CD1c-positive myeloid dendritic cell (primary cell): ENCODE measurements around the gene TMEM203.
"Not testable (repeated sequence)": the region's sequence is repeated elsewhere in the genome, so short reads cannot be mapped to it uniquely, and the experiment has no call there.

Source experiments
- DNase-seq: peaks from one replicate; pipeline ENCODE4 v3.0.0-alpha.2; 2016; ENCODE audit errors: extremely low spot score

The TMEM203 gene, protein sequence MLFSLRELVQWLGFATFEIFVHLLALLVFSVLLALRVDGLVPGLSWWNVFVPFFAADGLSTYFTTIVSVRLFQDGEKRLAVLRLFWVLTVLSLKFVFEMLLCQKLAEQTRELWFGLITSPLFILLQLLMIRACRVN

GRCh38 chr9:137205126-137206069, at the start of gene TMEM203, which contains the start of gene NDOR1:
Gene TMEM203, minus strand, starts transcription at chr9:137205648. Its CDS starts 234 bp downstream, at chr9:137205414.
Gene NDOR1, plus strand, starts transcription at chr9:137205700. Its CDS starts 78 bp downstream, at chr9:137205778.
- peak; percentile 96 for DNase-seq

DNA sequence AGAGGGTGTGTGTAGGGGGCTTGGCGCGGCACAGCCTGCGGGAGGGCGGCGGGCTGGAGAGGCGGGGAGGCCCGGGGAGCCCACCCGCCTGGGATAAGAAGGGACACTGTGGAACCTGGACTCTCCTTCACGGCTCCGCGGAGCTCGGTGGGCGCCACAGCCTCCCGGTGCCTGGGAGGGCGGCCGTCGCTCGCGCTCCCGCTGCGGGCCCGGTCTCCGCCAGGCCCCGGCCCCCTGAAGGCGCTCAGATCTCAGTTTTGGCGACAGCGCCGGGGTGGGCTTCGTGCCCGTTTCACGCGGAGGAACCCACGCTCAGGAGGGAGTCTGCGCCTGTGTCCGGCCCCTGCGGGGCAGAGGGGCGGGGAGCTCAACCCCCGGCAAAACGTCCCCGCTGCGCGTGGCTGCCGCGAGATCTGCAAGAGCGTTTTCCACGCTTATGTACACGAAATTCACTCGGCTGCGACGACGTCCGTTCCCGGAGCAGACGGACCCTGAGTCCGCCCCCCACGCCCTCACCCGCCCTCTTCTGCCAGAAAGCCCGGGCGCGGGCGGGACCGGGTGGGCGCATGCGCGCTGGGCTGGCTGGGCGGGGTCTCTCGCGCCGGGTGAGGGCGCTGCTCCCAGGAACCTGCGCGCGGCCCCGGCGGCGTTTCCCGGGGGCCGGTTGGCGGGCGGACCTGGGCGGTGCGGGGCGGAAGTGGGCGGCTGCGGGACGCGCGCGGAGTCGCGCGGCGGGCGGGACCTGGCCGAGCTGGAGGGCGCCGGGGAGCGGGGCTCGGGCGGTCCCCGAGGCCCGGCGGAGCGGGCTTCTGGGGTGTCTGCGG, 49.4 kb upstream of the TMEM203 start, which contains the start of gene NELFB:
NELFB (plus strand) TSS at position 704 of the 824 bp plus-strand sequence.
- DNase-seq: peak; percentile 95

GRCh38 chr9:137253717-137254623, 48.5 kb upstream of the TMEM203 start:
- no peak for DNase-seq

DNA sequence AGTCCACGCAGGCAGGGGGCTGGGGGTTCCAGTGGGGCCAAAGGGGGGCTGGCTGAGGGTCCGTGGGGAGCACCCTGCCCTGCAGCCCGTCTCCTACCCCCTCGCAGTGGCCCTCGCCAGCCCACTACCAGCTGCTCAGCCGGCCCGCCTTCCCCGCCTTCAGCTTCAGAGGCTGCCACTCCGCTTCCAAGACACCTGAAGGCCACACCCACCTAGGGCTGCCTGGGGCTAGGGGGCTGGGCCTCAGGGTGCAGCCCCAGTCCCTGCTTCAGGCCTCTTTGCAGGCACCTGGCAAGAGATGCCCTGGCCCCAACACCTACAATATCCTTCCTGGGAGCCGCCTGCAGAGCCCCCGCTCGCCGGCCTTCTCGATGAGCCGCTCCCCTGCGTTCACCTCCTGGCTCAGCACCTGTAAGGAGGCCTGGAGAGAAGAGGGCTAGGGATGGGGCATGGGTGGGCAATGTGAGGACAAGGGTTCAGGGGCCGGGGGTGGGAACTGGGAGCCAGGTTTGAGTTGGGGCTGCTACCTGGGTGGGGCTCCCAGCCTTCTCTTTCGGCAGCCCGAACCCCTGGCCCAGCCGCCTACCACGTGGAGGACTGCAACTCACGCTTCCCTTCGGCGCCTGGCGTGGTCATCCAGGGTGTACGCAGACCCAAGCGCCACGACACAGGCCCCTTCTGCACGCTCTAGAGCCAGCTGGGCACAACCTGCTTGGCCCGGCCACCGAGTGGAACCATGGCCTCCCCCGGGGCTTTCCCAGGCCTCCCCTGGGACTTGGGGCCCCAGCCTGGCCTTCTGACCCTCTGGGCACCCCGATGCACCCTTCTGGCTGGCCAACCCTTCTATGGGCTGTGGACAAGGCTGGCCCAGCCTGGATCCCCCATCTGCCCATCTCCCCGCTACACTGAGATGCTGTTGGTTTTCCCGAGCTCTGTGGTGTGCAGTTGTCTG, 47.4 kb upstream of the TMEM203 start:
- DNase-seq: no peak

DNA sequence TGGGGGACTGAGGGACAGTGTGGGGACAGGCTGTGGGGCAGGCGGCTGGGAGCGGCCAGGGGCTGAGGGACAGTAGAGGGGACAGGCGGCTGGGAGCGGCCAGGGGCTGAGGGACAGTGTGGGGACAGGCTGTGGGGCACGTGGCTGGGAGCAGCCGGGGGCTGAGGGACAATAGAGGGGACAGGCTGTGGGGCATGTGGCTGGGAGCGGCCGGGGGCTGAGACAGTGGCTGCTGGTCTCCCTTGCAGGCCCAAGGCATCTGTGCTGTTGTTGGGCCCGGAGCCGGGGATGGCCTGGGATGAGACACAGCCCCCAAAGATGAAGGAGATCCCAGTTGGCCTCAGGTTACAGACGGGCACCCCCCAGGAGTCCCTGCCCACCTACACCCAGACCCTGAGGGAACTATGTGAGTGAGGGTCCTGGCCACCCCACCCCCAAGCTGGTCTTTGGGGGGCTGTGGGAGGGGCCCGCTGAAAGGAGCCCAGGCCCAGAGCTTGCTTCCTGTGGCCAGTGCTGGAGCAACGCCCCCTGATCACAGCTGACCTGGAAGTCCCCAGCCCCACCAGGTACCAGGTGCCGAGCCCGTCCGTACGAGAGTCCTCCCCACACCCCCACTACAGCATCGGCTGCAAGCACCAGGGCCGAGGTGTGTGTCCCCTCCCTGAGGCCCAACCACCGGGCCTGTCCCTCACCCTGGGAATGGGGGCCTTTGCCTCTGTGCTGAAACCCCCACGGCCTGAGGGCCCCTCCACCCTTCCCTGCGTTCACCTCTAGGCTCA, 46.2 kb upstream of the TMEM203 start:
- no peak for DNase-seq

DNA sequence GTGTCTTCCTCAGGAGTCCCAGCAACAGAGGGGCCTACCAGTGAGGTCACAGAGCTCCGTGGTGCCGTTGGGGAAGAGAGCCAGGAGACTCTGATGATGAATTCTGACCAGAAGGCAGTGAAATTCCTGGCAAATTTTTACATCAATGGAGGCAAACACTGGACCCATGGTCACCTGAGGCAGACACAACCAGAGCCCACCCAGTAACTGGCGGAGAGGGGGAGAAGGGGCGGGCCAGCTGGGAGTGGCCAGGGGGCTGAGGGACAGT, 45.7 kb upstream of the TMEM203 start, which contains the start of gene STPG3:
STPG3 (plus strand) TSS at position 93 of the 268 bp plus-strand sequence; CDS start at position 94, 1 bp downstream.
- DNase-seq: no peak

- no peak for DNase-seq
Measured at GRCh38 chr9:137250329-137251193, 45.1 kb upstream of the TMEM203 start.

DNA sequence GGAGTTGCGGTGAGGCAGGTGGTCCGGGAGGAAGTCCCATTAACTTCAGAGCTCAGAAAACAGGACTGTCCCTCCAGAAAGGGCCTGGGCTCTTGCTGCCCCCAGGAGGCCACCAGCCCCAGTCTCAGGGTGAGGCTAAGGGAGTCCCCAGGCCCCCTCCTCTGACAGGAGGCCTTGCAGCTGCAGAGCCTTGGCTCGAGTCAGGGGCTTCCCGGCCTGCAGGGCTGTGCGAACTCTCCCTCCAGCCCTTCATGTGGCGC, 42.4 kb upstream of the TMEM203 start:
- DNase-seq: no peak

- DNase-seq: no peak
Measured at GRCh38 chr9:137247135-137247915, 41.9 kb upstream of the TMEM203 start.

- DNase-seq: no peak
Measured at GRCh38 chr9:137245450-137246421, 40.3 kb upstream of the TMEM203 start.

DNA sequence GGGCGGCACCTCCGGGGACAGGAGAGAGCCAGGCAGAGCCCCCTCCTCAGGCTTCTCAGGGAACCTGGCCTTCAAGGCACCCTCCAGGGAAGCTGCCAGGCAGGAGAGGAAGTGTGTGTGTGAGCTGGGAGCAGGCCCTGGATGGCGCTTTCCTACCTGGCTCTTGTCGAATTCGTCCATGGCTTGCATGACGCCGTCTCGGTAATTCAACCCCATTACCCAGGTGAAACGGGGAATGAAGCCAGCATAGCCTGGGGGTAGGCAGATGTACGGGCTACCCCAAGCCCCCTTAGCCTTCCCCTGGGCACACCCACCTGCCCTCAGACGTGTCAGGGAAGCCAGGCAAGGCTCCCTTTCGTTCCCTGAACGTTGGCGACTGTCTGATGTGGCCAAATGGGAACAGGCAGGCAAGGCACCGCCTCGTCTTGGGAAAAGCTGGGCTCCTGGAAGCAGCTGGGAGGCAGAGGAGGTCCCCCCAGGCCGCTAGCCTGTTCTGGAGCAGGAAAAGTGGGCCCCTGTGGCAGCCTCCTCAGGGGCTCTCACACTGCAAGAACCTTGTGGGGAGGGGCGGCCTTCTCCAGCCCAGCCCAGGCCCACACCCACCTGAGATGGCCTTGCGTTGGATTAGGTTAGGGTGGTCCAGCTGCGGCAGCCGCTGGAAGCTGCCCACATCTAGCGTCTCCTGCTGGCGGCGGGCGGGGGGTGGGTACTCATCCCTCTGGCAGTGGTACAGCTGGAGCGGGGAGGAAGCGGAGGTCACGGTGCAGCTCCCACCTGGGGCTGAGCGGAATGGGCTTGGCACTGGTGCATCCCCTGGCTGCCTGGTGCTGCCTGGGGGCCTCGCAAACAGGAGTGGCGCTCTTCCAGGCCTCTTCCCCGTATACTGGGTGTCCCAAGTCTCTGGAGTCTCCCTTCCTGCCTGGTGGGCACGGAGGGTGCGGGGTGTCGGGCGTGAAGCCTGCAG, 39.3 kb upstream of the TMEM203 start:
- no peak for DNase-seq

DNA sequence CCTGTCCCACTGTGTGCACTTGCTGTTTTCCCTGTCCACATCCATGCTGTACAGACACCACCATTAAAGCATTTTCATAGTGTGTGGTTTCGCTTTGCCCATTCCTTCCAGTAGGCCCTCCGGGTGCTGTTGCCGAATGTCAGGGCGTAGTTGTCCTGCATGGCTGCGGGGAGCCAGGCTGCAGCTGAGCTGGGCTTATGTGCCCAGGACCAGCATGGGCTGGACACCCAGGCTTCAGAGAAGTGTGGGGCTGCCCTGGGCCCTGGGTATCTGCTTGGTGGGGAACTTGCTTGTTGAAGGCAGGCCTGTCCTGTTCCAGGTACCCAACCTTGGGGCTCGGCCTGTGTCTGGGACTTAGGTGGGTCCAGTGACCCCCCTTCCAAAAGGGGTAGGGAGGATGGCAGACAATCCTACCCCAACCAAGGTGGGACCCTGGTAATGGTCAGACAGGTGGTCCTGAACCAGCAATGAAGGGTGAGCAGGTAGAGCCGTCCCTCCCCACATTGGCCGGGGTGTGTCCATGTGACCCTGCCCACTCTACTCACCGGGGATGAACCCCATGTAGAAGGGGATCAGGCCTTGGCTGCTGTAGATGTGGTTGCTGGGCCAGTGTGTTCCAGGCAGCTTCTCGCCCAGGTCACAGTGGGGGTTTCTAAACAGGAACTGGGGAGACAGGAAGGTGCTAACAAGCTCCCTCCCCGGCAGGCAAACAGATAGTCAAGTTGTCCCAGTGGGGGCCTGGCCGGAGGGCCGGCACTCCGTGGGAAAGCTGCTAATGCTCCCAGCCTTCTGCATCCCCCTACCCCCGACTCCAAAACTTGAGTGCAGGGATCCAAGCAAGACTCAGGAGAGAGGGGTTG, 38.4 kb upstream of the TMEM203 start:
- DNase-seq: no peak

DNA sequence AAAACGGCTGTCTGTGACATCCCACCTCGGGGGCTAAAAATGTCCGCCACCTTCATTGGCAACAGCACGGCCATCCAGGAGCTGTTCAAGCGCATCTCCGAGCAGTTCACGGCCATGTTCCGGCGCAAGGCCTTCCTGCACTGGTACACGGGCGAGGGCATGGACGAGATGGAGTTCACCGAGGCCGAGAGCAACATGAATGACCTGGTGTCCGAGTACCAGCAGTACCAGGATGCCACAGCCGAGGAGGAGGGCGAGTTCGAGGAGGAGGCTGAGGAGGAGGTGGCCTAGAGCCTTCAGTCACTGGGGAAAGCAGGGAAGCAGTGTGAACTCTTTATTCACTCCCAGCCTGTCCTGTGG, 37.8 kb upstream of the TMEM203 start:
- not testable (repeated sequence) for DNase-seq
